Stimulated activated CD4-positive, alpha-beta T cell treated with anti-CD3 and anti-CD28 coated beads, Interleukin-4, amount 100 ng/mL, for 24 hours (primary cell): ENCODE measurements around the gene SLC26A8.
"Not testable (repeated sequence)": the region's sequence is repeated elsewhere in the genome, so short reads cannot be mapped to it uniquely, and the experiment has no call there.

Experiments
- DNase-seq: peaks from one replicate; pipeline ENCODE4 v3.0.0-alpha.2; 2020

The SLC26A8 gene

DNA sequence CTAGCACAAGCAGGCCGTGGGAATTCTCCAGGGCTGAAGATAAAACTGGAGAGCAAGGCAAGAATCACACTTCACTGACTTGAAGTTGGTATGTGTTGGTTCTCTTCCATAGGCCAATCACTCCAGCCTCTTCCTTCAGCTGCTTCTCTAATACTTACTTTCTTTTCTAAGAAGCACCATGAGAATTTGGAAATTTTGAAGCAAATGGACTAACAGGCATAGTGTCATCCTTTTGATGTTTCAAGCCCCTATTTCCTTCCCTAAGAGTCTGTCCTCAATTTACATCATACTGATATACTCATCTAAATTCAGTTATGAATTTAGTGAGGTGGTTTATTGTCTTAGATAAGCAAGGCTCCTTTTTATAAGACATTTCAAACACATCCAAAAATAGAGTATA is 24.0 kb downstream of the SLC26A8 start:
- no peak for DNase-seq

DNA sequence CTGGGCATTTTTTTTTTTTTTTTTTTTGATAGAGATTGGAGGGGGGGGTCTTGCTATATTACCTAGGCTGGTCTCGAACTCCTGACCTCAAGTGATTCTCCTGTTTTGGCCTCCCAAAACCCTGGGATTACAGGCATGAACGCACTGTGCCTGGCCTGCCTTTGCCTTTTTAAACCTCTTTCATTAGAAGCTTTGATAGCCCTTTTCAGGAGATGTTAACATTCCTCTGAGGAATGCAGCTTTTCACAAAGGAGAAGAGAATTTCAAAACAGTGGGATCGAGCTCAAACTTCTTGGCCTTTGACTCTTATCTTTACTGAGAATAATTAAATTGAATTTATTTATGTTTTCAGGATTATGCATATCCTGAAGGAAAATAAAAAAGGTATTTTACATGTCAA is 31.3 kb downstream of the SLC26A8 start:
- no peak for DNase-seq

DNA sequence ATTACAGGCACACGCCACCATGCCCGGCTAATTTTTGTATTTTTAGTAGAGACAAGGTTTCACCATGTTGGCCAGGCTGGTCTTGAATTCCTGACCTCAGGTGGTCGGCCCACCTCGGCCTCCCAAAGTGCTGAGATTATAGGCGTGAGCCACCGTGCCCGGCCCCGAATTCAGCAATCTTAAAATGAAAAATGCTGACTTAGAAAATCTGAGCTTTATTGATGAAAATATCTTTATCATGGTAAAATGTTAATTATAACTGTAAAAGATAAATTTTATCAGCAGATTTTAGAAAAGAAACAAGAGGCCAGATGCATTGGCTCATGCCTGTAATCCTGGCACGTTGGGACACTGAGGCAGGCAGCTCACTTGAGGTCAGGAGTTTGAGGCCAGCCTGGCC is 36.4 kb downstream of the SLC26A8 start:
- not testable (repeated sequence) for DNase-seq

DNA sequence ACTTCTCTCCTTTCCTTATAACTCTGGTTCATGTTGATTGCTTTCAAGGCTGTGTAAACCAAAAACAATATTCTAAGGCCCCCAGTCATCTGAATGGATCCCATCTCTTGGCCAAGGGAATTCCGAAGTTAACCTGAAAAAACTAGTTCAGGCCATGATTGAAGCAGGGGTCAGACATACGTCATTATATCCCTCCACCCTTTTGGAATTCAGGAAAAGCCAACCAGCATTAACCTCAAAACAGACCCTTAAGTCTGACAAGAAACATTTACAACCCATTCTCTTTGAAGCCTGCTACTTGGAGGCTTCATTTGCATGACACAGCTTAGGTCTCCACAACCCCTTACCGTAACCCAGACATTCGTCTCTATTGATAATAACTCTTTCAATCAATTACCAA is 39.7 kb downstream of the SLC26A8 start:
- no peak for DNase-seq

DNA sequence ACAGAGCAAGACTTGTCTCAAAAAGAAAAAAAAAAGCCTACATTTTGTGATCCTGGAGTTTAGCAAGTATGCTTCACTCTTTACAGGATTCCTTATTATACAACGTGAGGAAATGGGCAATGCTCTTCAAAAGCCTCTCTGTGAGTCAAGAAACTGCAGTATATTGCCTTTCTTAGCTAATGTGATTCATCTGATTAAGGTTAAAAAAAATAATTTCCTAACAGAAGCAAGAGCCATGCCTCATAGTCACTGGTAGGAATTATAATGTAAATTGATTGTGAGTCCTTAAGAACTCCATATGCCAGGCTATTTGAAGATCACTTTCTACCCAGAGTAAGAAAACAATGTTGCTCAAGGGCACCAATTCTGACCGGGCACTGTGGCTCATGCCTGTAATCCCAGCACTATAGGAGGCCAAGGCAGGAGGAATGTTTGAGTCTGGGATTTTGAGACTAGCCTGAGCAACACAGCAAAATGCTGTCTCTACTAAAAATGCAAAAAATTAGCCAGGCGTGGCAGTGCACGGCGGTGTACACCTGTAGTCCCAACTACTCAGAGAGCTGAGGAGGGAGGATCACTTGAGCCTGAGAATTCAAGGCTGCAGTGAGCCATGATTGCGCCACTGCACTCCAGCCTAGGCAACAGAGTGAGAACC is 43.3 kb downstream of the SLC26A8 start:
- DNase-seq = no peak

DNA sequence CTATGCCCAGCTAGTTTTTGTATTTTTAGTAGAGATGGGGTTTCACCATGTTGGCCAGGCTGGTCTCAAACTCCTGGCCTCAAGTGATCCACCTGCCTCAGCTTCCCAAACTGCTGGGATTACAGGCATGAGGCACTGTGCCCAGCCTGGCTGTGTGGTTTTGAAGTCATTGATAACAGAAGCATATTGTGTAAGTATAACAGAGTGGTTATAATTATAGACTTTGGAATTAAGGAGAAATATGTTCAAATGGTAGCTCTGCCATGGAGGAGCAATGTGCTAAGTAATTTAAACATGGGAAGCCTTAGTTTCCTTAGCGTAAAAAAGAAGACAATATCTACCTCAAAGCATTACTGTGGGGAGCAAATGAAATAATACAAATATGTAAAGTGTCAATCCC is 44.3 kb downstream of the SLC26A8 start:
- DNase-seq = not testable (repeated sequence)

DNA sequence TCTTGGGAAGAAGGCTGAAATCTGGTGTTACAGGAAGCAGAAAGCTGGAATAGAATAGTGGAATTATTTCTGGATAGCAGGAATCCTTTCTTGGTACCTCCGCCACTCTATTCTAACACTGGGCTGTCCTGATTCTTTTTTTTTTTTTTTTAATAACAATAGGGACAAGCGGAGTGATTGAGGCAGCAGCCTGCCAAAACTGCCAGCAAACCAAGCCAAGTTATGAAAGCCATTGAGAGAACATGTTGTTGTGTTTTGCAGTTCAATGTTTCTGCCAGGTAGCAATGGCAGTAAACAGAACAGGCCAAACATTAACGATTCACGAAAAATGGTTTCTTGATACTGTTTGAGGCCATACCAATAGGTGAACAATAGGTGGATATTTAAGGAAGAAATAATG is 47.1 kb downstream of the SLC26A8 start:
- no peak for DNase-seq

DNA sequence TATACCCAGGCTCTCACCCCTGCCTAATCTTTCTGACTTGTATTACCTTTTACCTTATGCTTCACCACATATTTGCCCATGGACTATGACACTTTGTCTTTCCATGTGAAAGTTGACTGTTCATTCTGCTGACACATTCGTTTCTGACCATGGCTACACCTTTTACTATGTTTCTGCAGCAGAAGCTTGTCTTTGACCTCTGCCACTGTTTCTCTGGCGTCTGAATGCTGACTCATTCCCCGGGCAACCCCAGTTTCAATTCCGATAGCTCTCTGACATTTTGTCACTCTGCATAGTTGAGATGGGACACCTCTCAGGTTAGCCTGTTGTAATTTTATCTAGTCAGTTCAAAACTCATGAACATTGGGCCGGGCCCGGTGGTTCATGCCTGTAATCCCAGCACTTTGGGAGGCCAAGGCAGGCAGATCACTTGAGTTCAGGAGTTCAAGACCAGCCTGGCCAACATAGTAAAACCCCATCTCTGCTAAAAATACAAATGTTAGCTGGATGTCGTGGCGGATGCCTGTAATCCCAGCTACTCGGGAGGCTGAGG is 50.7 kb downstream of the SLC26A8 start:
- DNase-seq = peak; percentile 5

DNA sequence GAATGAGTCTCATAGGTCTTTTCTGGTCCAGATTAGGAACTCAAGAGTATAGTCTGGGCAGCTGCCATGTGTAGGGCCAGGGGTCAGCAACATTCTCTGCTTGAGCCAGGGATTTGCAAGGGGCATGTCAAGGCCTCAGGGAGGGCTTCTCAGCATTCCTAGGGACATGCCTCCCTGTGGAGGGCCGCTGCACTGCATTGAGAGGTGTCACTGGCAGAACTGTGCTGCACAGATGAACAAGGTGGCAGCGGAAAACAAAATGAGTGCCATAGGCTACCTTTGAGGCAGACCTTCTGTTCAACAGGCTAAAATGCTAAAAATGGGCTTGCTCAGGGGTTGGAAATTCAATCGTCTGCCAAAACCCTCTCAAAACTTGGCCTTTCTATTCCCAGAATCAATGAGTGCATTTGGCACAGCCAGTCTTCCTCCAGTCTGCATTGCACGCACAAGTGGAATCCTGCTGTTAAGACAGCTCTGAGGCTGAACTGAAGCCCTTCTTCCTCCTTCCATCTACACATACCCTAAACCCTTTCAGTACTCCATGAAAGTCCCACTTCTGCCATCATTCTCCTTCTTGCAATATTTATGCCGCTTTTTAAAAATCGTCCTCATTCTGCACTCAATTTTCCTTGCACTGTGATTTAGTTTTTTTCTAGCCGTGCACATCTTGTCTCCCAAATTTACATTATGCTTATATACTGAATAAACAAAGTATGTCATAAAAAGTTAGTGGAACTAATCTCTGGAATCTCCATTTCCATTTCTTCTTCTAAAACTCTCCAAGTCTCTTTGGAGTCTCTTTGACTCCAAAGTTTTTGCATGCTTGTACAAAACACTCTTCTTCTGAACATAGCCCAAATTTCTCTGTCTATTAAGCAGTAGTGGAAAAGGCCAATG is 51.7 kb downstream of the SLC26A8 start:
- no peak for DNase-seq

DNA sequence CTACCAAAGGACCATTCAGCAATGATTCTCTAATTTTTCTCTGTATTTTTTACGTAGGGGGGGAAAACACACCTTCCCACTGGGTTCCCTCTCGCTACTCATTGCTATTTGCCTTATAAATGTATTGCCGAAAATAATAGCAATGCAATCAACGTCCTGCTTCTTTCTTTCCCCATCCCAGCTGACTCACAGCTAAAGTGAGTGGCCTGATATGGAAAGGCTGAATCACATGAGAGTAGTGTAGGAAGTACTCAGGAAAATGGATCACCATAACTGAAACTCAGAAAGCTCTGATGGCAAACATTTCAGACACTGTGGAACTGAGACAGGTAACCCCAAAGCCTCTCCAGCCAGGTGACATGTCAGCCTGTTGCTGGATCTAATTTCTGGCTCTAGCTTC is 54.3 kb downstream of the SLC26A8 start:
- DNase-seq = no peak

DNA sequence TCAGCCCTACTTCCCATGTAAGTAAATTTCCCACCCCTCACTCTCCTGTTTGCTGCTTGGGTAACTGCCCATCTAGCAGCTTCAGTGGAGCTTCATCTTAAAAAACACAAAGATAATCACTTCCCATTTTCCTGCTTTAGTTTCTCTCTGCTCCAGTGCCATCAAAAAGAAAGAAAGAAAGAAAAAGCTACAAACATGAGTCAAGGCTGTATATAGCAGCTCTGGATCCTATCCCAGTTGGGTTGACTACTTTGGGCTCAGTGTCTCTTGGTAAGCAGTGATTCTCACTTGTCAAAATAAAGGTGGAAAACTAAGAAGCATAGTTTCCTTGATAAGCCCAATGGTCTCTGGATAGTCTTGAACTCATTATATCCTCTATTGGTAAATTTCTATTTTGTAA is 54.8 kb downstream of the SLC26A8 start:
- no peak for DNase-seq

DNA sequence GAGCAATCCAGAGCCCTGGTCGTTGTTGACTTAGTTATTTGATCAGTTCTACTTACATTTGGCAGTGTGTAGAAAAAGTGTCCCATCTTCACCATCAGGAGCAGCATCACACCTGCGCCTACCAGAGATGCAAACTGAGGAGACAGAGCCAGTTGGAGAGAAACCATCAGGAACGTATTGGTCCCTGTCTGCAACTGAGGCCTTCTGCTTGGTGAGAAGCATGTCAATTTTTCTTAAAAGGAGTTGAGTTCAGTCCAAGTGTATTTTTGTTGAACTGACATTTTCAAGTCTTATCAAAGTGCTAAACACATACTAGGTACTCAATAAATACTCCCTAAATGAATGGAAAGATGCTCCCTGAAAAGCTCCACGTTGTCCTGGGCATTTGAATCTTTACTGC is 55.6 kb downstream of the SLC26A8 start:
- DNase-seq = no peak

DNA sequence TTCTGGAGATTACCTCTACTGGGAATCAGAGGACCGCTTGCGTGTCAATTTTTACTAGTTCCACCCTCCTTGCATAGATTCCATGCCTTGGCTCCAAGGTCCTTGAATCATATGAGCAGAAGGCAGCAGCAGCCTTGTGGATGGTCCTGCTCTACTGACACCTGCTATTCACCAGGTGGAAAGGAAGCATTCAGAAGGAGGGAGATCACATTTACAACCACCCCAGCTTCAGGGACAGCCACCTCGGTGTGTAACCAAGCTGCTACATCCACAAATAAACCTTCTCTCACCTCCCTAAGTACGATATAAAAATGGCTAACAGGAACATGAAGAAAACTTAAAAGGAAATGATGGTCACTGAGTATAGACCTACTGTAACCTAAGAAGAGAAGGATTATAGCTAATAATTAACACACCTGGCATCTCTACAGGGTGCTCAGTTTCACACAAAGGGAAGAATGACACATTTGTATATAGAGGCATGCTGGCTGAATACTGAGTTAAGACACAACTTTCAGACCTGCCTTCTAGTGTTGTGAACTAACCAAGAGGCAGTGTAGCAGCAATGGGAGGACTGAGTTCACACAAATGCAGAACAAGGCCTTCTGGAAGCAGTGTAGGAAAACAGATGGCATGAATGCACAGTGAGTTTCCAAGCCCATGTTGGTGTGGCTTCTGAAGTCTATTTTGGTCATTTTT is 57.2 kb downstream of the SLC26A8 start:
- no peak for DNase-seq

DNA sequence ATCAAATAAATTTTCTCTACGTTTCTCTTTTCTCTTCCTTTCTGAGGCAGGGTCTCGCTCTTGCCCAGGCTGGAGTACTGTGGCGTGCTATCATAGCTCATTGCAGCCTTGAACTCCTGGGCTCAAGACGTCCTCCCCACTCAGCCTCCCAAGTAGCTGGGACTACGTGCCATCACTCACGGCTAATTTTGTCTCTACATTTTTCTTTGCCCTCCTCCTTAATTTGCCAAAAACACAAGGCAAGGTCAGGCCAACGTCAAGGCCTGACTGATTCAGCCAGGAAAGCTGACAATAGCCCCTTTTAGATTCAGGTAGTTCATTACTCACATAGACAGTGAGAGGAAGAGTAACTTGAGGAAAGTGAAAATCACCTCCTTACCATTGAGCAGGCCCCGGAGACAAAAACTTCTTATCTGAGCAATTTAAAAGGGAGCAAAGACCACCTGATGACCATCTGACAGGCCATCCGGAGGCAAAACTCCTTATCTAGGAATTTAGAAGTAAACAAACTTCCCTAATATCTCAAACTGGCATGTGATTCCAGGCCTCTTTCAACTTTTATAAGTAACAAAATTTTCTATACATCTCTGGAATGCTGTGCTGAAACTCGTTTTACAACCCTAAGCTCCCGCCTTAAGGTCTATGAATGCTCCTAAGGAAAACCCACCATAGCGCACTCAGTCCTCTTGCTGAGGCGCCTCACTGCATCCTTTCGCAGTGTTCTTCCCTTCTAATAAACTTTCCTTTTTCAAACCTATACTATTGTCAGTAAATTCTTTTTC is 61.5 kb downstream of the SLC26A8 start:
- no peak for DNase-seq

DNA sequence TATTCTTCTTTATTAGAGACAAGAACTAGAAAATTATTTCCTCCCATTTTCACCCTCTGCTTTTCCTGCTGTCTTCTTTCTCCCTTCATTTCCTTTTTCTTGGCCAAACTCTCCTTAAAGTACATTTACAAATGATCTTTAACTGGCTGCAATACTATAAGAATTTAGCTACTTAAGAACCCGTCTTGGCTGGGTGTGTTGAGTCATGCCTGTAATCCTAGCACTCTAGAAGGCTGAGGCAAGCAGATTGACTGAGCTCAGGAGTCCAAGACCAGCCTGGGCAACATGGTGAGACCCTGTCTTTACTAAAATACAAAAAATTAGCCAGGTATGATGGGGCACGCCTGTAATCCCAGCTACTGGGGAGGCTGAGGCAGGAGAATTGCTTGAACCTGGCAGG is 64.3 kb downstream of the SLC26A8 start:
- DNase-seq = no peak

DNA sequence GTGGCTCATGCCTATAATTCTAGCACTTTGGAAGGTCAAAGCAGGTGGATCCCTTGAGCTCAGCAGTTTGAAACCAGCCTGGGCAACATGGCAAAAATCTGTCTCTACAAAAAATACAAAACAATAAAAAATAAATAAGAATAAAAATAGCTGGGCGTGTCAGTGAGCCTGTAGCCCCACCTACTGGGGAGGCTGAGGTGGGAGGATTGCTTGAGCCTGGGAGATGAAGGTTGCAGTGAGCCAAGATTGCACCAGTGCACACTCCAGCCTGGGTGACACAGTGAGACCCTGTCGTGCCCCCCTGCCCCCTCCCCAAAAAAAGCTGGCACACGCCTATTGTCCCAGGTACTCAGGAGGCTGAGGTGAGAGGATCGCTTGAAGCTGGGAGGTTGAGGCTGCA is 68.5 kb downstream of the SLC26A8 start:
- DNase-seq = peak; percentile 9

DNA sequence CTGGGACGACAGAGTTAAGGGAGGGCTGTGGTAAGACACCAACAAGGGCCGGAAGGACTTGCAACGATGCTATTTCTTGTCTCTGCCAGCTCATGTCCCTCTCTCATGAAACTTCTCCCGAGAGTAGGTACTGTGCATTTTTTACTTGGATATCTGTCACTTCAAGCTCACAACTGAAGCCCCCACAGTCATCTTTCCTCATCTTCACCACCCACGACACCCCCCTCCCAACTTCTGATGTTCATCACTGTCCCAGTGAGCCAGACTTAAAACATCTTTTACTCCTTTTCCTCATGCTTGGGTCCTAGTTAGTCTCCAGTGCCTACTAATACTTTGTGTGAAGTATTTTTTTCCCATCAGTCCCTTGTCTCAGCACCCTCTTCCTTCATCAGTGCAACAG is 68.9 kb downstream of the SLC26A8 start:
- DNase-seq = no peak

DNA sequence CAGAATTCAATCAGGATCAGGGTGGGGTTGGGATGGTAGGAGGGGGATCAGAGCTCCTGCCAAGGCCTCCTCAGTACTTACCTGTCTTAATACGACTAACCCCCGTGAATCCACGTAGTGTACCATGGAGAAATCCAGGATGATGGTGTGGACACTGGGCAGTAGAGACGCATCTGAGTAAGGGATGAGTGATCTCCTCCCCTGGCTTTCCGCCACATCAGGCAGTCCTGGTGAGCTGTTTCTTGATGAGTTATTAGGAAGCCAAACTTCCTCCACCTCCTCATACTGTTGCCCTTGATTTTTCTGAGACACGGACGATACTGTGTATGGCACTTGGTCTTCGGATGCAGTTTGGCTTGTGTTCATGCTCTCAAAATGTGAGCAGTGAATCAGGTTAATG is 69.4 kb downstream of the SLC26A8 start:
- no peak for DNase-seq

DNA sequence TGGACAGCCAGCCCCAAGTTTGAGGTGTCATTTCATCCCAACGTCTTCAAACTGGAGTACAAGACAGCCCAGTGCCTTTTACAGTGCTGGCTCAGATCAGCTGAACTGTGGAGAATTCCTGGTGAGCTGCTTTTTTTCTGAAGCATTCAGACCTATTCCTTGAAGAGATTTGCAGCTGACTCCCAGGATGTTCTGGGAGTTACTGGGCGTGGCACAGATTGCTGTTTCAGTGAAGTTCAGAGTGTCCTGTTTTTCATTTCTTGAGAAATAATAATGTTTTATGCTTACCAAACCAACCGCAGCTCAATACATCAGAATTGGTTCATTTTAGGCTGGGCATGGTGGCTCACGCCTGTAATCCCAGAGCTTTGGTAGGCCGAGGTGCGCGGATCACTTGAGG is 70.1 kb downstream of the SLC26A8 start:
- DNase-seq = no peak

DNA sequence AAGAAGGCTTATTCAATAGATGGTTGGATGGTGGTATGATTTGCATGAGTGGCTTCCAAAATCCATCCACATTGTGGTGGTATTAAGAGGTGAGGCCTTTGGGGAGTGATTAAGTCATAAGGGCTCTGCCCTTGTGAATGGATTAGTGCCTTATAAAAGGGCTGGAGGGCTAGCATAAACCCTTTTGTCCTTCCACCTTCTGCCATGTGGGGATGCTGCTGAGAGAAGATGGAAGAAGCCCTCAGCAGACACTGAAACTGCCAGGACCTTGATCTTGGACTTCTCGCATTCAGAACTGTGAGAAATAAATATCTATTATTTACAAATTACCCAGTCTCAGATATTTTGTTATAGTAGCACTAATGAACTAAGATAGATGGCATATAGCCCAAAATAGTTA is 75.7 kb downstream of the SLC26A8 start:
- DNase-seq = no peak

DNA sequence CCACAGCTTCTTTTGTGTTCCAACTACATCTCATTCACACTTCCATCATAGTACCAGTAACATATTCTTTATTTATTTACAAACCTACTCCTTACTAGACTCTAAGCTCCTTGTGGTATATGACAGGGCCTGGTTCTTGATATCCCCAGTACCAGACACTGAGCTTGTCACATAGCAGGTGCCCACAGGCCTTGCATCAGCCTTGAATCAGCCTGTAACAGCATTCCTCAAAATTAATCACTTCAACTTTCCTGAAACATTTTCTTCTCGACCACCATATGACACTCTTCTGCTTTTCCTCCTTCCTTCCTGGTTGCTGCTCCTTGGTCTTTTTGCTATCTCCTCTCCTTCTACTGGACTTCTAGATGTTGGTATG is 78.8 kb downstream of the SLC26A8 start:
- DNase-seq = no peak

DNA sequence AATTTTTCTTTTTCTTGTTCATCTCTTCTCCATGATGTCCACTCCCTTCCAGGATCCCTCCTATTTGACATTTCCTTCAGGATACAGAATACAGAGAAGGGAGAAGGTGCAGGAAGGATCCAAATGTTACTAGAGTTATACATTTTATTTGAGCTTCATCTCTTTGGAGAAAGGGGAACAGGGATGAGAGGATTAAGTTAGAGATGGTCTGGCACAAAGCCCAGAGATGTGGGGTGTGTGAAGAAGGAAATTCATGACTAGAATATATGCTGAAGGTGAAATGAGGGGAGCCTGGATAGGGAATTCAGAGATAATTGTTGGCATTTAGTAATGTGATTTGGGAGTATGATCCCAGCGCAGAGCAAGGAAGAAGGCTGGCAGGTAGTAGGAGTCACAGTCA is 81.1 kb downstream of the SLC26A8 start:
- no peak for DNase-seq

DNA sequence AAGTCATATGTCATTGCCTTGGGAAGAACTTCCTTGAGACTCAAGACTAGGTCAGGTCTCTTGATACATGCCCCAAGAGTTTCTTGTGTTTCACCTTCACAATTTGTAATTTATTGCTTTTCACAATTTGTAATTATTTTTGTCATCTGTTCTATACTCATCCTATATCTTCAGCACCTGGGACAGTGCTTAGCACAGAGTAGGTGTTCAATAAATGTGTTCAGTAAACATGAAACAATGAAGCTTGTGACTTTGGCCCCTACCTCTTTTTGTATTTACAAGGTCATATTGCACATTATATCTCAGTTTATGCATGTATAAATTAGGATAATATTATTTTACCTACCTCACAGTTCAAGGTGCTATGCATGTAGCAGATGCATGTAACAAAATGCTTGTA is 82.1 kb downstream of the SLC26A8 start:
- no peak for DNase-seq
